GM19468 (cell line): ENCODE results near the gene RFC2.

Source experiments
- ATAC-seq: cut with Tn5 transposase; IDR thresholded peaks from one replicate; pipeline ENCODE4 v1.9.1; 2021; ENCODE audit warnings: mild to moderate bottlenecking, moderate library complexity, moderate number of reproducible peaks; ENCODE audit not compliant: unreplicated experiment; ENCODE audit errors: extremely low read depth

RFC2 gene

DNA sequence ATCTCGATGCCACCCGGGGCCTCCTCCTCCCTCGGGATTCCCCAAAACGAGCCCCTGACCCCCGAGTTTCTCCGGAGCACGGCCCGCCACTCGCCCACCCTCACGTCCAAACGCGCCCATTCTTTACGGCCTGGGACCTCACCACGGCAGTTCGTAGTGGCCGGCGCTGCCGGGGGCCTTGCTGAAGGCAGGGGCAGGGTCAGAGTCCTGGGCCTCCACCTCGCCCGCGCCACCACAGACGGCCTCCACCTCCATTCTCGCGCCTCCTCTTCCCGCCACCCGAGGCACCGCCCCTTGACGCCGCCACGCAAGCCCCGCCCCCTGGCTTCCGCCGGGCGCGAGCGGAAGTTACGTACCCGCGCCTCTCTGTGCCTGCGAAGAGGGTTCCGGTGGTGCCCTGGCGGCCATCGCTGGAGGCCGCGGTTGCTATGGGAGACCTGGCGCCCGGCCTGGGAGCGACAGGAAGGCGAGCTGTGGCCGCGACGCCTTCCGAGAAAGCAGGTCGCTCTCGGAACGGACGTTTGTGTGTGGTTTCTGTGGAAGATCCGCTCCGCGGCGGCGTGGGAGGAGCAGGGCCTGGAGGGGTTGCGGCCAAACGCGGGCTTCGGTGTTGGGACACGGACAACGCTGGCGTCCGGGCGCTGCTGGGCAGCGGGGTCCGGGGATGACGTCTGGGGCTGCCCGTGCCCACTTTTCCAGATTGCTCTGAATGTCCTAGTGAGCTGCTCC lies at the start of gene RFC2:
TSS of gene RFC2 (minus strand) at position 271 of the 729 bp plus-strand sequence. CDS start at position 255, 16 bp downstream.
- ATAC-seq, result peak; percentile 88

DNA sequence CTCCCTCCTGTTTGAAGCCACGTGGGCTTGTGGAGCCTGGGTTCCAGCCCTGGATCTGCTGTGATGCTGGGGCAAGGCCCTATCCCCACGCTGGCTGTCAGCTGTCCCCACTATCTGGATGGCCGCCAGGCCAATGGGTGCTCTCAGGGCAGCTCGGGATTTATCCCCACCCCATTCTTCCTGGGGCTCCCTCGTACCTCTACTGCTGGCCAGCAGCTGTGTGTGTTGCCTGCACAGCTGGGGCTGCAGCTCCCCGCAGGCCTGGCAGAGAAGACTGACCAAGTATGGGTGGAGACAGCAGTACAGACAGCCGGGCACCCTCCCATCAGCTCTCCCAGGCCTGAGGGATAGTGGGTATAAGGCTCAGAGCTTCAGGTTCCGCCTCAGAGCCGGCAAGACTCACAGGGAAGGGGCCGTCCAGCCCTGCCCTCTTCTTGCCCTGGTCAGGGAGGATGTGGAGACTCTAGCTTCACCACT lies 48.6 kb upstream of the RFC2 start:
- no peak for ATAC-seq

DNA sequence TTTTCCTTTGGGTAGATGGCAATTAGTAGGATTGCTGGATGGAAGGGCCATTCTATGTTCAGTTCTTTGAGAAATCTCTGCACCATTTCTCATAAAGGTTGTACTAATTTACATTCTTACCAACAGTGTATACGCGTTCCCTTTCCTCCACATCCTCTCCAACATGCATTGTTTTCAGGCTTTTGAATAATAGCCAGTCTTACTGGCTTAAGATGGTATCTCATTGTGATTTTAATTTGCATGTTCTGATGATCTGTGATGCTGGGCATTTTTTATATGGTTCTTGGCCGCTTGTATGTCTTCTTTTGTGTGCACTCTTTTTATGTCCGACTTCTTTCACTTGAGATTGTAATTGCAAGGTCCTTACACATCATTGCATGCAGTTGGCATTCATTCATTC lies 46.7 kb upstream of the RFC2 start:
- no peak for ATAC-seq

DNA sequence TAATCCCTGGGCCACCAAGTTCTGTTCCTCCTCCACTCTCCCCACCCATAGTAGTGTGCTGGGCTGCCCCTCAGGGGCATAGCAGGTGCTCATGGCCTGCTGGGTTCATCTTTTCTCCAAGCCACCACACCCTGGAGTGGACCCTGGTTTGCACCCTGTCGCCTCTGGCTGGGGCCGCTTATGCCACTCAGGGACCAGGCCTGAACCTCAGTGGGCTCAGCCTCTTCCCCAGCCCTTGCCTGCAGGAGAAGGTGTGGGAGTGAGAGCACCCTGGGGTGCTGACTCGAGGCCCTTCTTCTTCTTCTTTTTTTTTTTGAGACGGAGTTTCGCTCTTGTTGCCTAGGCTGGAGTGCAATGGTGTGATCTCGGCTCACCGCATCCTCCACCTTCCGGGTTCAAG lies 45.2 kb upstream of the RFC2 start:
- no peak for ATAC-seq

DNA sequence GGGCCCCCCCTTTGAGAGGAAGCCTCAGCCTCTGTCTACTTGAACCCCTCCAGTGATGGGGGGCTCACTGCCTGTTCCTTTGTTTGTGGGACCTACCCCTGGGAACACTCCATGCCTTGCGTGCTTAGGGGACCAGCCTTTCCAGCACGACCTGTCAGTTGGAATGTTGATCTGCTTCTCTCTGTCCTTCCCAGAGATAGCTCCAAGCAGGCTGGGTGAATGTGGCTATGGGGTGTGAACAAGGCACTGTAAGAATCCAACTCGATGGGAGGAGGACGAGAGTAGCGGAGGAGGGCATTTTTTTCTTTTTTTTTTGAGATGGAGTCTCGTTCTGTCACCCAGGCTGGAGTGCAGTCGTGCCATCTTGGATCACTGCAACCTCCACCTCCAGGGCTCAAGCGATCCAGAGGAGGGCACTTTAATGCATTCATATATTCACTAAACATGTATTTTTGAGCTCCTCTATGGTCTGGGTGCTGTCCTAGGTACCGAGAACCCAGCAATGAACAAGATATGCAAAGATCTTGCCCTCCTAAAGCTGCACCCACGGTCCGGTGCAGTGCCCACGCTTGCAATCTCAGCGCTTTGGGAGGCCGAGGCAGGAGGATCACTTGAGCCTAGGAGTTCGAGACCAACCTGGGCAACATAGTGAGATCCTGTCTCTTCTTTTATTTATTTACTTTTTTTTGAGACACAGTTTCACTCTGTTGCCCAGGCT lies 43.5 kb upstream of the RFC2 start:
- no peak for ATAC-seq

DNA sequence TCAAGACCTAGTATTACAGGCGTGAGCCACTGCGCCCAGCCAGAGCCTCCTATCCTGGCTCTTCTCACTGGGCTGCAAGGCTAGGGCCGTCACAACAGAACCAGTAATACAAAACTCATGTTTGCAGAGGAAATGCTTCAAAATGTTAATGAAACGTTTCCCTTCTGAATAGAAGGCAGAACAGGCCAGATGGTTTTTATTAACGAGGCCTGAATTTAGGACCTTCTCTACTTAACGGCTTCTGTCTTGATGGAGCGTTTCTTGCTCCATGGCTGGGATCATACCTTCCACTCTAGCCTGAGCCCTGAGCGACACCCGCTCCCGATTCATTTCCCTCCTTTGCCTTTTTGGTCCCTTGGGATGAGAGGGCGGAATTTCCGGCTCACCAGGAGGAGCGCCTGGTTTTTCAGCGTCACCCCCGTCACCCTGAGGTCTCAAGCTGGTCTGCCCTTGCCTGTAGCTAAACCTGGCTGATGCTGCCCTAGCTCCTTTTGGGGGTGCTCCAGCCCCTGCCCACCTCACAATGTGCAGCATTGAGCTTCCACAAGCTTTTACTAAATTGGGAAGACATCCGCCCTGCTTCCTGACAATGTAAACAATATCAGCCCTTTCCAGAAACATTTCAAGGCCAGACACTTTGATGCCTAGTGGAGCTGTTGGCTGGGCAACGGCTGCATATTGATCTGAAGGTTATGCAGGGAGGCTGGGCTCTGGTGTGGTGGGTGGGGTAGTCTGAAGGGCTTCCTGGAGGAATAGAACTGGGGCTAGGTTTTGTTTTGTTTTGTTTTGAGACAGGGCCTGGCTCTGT lies 40.2 kb upstream of the RFC2 start:
- no peak for ATAC-seq

DNA sequence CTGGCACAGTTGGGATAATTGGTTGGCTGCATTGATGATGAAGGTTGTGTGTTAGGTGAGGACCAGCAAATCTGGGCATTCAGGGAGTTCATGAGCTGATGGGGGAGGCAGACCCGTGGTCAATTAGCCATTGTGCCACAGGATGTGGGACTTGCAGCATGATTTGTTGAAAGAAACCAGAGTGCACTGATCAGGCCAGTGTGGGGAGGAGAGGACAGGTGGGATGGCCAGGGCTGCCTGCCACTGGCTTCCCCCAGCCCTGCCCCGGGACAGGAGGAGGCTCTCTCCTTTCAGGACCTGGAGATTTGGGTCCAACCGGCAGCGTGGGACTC lies 39.3 kb upstream of the RFC2 start:
- no peak for ATAC-seq

DNA sequence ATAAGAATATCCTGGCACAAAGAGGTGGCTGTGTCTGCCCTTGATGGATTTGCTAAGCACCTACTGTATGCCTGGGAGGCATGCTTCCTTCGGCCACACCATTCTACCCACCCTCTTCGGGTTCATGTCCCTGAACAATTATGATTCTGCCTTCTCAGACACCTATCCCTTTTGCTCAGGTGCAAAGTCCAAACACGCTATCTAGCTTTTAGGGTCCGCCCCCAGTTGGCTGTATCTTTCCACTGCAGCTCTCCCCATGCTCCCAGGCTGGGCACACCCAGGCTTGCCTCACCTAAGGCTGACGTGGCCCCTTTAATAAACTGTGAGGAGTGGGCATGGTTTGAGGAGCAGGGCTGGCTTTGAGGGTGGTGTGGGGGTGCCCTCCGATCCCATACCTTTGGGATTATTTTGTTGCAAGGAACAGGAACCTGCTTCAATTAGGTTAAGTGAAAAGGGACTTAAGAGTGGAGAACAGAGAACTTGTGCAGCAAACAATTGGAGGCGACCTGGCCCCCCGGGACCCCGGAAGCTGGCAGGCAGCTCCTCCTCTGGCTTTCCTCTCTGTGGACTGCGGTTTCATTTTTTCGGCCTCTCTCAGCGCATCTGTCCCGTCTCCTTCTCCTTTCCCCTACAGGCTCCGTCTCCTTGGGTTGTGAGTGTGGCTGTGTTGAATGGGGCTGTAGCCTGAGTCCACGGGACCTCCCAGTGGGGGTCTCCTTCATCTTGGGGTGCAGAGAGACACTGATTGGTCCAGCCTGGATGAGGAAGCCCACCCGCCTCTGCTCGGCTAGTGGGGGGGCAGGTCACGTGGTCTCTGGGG lies 38.8 kb upstream of the RFC2 start:
- no peak for ATAC-seq

DNA sequence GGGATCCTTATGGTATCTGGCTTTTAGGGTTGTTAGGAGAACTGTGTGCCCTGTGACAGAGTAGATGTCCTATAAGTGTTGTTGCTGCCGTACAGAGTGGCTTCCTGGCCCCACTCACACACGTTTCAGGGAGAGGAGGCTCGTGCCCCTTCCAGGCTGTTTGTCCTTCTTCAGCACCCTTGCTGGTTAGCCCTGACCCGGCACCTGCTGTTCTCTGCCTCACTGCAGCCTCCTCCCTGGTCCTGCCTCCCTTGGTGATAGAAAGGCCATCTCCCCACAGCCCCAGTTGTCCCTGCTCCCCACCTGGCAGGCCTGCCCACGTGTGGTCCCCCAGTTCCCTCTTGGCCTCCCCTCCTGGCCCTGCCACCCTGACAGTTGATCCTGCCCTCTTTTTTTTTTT lies 37.3 kb upstream of the RFC2 start:
- no peak for ATAC-seq

DNA sequence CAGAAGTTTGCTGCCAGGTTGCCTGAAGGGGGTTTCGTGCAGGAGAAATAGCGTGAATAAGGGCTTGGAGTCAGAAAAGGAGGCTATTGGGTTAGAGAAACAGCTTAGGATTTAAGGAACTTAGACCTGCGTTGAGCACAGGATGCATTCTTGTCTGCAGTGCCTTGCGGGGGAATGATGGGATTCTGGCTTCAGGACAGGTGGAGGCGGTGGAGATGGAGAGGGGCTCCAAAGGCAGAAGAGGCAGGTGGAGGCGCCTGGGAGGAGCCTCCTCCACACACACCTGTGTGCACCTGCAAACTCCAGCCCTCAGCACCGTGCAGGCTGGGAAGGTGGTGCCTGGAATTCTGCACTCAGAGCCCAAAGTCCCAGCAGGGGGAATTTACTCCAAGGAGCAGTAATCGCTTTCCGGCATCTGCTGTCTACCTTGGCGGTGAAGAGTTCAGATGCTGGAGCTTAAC lies 36.8 kb upstream of the RFC2 start:
- ATAC-seq, result no peak

DNA sequence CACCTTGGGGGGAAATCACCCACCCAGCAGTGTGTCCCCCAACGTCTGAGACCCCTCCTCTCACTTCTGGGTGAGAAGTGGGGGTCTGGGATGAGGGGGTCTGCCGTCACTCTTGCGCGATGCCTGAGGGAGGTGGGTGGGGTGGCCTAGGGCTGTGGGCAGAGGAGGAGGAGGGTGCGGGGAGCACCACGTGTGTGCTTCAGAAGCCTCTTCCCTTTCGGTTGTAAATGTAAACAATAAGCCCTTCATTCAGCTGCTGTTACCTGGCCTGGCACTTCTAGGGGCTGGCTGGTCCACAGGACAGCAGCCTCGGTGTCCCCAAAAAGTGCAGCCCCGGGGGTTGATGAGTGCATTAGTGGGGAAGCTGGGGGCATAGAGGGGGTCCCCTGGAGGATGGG lies 36.4 kb upstream of the RFC2 start:
- no peak for ATAC-seq

DNA sequence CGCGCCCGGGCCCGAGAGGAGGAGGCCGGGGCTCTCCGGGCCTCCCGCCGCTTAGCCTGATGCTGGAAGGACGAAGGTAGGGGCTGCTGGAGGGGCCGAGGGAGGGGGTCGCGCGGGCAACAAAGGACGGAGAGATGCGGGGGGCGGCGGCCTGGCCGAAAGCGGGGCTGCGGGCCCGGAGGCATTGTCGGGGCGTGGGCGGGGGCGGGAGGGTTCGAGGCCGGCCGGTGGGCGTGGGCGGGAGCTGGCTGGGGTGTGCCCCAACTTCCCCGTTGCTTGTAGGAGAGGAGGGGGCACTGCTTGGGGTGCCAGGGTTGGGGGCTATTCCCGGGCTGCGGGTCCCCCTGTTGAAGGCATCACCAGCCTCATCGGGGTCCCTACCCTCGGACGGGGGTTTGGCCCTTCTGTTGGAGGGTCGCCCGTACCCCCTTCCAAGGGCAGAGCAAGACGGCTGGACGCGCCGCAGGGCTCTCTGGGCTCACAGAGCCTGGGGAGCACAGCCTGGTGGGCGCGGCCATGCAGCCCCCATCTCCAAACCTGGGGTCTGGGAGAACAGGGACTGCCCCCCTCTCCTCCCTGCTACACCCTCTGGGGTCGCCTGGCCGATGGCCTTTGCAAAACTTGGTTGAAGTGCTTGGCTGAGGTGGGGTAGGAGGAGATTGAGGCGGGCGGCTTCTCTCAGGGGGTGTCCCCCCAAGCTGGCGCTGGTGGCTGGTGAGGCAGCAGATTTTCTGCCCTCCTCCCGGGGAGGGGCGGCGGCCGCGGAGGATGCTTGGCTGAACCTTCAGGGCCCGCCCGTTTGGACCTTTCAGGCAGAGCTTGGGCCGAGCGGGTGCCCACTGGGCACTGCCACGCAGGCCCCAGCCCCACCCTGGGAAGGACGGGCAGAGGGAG lies 35.7 kb upstream of the RFC2 start:
- no peak for ATAC-seq

DNA sequence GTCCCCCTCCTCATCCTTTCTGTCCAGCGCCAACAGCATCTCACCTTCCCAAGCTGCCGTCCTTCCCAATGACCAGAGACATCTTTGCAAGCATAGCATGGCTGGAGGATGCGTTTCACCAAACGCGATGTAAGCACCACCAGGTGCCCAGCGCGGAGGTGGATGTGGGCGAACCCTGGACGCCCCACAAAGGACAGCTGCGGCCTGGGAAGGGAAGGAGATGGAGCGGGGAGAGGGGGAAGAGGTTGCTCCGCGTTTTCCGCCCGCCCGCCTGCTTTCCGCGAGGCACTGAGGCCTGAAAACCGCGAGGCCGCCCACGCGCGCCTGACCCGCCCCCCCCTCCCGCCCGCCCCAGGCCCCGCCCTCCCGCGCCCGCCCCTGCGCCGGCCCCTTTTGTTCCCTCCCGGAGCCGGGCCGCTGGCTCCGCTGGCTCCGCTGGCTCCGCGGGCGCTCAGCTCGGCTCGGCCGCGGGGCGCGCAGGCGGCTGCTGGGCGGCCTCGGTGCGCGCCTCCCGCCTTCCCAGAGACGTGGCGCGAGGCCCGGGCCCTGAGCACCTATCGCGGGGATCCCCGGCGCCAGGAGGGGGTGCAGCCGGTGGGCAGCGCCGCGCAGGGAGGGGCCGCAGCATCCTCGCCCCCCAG lies 34.9 kb upstream of the RFC2 start, which contains the start of gene CLIP2:
TSS of gene CLIP2 (plus strand) at position 390 of the 641 bp plus-strand sequence. CDS start 28,140 bp downstream, outside the sequence.
- no peak for ATAC-seq

DNA sequence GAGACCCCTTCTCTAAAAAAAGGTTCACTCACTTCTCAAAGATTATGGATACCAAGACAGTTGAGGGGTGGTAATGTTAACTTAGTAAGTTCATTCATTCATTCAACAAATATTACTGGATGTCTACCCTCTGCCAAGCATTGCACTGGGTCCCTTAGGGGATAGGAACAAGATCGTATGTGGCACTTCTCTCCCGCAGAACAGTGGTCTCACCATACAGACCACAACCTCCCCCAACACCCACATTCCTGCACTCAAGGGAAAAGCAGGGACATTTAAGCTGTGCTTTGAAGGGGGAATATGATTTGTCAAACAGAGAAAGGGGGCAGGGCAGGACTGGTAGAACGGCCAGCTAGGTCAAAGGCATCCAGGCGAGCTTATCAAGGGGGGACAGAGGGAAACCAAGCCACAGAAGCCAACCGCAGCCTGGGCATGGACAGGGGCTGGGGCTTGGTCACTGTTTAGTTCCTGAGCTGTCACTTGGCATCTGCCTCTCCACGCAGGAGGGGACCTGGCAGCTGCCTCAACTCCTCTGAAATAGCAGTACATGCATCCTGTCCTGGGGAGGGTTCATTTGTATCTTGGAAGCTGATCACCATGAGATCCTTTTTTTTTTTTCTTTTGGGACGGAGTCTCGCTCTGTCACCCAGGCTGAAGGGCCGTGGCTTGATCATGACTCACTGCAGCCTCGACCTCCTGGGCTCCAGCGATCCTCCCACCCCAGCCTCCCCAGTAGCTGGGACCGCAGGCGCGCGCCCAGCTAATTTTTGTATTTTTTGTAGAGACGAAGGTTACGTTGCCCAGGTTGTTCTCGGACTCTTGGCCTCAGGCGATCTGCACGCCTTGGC lies 34.1 kb upstream of the RFC2 start:
- ATAC-seq, result no peak

DNA sequence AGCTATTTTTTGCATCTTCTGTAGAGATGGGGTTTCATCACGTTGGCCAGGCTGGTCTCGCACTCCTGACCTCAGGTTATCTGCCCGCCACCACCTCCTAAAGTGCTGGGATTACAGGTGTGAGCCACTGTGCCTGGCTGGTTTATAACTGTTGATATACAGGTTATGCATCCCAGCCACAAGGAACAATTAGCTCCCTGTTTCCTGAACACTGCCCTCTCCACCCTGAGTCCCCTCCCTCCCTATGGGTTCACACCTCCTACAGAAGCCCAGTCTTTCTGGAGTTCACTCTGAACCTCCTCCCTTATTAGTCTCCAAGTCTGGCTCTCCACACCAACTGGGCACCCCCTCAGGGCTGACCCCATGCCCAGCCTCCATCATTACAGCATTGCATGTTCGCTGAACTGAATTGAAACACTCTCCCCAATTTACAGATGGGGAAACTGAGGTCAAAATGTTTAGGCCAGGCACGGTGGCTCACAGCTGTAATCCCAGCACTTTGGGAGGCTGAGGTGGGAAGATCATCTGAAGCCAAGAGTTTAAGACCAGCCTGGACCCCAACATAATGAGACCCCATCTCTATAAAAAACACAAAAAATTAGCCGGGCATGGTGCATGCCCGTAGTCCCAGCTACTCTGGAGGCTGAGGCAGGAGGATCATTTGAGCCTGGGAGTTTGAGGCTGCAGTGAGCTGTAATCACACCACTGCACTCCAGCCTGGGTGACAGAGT lies 33.3 kb upstream of the RFC2 start:
- ATAC-seq, result no peak

DNA sequence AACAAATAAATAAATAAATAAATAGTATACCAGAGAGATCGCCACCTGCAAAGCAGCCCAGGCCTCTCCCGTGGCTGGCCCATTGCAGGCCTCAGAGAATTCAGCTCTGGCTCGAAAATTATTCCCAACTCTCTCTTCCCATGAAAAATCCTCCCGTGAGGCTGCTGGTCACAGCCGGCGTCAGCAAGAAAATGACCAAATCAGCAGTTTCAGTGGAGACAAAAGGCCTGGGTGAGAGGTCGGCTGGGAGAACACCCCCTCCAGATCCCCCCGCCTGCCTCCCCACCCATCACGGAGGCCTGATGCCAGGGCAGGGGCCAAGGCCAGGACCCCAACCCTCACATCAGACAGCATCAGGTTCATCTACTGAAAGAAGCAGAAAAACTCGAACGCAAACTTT lies 31.9 kb upstream of the RFC2 start:
- no peak for ATAC-seq

DNA sequence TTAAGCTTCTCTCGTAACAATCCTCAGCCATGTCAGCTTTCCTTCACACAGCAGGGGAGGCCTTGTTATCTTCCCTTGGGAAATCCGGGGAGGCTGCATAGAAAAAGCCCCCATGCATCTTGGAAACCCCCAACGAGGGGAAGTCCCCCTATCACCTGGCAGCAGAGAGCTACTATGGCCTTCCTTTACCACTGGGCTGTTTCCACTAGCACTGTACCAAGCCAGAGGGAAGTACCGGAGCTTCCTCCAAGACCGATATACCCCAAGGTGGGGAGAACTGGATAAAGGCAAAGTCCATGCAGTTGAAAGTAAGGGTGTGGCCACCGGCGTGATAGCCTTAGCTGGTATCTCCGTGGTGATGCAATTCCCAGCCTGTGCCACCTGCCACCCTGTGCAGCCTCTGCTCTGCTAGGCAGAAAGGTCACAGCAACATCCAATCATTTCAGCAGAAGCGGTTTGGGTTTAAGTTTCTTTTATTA lies 30.6 kb upstream of the RFC2 start:
- ATAC-seq, result no peak
